ENCODE results near the gene BRD9.
"Not testable (repeated sequence)": the region's sequence is repeated elsewhere in the genome, so short reads cannot be mapped to it uniquely, and the experiment has no call there.

Gene BRD9

DNA sequence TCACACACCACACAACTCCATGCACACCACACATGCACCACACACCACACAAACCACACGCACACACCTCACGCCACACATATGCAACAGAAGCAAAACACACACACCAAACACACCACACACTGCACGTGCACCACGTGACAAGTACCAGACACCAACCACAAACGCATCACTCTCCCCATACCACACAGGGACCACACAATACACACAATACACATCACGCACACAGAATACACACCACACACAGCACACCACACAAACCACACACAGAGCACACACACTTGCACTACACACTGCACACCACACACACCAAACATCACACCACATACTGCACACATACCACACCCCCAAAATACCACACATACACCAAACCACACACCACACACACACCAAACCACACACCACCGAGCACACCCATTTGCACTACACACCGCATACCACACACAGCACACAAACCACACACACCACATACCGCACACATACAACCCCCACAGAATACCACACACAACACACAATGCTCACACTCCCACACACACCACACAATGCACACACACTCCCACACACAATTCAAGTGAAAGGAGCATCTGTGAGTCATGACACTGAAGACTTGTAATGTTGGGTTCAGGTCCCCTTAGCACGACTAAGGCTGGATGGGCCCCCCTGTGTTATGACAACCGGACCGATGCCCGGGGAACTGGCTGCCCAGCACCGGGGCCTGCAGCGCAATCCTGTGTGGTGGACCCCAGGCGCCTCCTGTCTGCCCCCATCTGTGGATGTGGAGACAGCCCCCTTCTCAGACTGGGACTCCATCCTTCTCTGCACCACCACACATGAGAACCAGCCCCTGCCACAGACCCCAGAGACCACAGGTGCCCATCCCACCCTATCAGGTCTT, 35.8 kb downstream of the BRD9 start:
- no peak for DNase-seq (ENCODE audit: low read depth)

DNA sequence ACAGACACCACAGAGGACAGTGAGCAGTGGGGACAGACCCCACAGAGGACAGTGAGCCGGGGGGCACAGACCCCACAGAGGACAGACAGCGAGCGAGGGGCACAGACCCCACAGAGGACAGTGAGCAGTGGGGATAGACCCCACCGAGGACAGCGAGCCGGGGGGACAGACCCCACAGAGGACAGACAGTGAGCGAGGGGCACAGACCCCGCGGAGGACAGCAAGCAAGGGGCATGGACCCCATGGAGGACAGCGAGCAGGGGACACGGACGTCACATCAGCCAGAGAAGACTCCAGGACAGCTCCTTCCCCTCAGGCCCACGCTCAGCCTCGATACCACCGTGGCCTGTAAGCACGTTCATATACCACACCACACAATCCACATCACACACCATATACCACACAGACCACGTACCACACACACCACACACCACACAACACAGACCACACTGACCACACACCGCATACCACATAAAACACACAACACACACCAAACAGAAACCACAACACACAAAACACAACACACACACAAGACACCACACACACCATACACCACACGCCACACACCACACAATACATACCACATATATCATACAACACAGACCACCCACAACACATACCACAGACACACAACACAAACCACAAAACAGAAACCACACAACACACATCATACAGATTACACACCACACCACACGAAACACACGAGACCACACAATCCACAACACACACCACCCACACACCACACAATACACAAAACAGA, 36.6 kb downstream of the BRD9 start:
- no peak for DNase-seq (ENCODE audit: low read depth)

DNA sequence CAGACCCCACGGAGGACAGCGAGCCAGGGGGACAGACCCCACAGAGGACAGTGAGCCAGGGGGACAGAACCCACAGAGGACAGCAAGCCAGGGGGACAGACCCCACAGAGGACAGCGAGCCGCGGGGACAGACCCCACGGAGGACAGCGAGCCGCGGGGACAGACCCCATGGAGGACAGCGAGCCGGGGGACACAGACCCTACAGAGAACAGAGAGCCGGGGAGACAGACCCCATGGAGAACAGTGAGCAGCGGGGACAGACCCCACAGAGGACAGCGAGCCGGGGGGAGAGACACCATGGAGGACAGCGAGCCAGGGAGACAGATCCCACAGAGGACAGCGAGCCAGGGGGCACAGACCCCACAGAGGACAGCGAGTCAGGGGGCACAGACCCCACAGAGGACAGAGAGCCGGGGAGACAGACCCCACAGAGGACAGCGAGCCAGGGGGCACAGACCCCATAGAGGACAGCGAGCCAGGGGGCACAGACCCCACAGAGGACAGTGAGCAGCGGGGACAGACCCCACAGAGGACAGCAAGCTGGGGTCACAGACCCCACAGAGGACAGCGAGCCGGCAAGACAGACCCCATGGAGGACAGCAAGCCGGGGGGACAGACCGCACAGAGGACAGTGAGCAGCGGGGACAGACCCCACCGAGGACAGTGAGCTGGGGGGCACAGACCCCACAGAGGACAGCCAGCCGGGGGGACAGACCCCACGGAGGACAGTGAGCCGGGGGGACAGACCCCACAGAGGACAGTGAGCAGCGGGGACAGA, 37.4 kb downstream of the BRD9 start:
- no peak for DNase-seq (ENCODE audit: low read depth)

DNA sequence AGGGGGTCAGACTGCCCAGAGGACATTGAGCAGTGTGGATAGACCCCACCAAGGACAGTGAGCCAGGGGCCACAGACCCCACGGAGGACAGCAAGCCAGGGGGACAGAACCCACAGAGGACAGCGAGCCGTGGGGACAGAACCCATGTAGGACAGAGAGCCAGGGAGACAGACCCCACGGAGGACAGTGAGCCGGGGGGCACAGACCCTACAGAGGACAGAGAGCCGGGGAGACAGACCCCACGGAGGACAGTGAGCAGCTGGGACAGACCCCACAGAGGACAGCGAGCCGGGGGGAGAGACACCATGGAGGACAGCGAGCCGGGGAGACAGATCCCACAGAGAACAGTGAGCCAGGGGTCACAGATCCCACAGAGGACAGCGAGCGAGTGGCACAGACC, 38.4 kb downstream of the BRD9 start:
- no peak for DNase-seq (ENCODE audit: low read depth)

DNA sequence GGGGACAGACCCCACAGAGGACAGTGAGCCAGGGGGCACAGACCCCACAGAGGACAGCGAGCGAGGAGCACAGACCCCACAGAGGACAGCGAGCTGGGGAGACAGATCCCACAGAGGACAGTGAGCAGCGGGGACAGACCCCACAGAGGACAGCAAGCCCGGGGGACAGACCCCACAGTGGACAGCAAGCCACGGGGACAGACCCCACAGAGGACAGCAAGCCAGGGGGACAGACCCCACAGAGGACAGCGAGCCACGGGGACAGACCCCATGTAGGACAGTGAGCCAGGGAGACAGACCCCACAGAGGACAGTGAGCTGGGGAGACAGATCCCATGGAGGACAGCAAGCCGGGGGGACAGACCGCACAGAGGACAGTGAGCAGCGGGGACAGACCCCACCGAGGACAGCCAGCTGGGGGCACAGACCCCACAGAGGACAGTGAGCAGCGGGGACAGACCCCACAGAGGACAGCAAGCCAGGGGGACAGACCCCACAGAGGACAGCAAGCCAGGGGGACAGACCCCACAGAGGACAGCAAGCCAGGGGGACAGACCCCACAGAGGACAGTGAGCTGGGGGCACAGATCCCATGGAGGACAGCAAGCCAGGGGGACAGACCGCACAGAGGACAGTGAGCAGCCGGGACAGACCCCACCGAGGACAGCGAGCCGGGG, 39.0 kb downstream of the BRD9 start:
- DNase-seq (ENCODE audit: low read depth), result not testable (repeated sequence)

DNA sequence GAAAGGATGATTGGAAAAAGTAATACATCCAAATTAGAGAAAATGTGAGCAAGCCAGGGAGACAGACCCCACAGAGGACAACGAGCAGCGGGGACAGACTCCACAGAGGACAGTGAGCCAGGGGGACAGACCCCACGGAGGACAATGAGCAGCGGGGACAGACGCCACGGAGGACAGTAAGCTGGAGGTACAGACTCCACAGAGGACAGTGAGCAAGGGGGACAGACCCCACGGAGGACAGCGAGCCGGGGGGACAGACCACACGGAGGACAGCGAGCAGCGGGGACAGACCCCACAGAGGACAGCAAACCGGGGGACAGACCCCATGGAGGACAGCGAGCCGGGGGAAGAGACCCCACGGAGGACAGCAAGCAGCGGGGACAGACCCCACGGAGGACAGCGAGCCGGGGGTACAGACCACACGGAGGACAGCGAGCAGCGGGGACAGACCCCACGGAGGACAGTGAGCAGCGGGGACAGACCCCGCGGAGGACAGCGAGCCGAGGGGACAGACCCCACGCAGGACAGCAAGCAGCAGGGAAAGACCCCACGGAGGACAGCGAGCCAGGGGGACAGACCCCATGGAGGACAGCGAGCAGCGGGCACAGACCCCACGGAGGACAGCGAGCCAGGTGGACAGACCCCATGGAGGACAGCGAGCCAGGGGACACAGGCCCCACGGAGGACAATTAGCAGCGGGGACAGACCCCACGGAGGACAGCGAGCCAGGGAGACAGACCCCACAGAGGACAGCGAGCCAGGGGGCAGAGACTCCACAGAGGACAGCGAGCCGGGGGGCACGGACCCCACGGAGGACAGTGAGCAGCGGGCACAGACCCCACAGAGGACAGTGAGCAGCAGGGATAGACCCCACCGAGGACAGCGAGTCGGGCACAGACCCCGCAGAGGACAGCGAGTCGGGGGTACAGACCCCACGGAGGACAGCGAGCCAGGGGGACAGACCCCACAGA, 39.9 kb downstream of the BRD9 start:
- DNase-seq (ENCODE audit: low read depth), result no peak

DNA sequence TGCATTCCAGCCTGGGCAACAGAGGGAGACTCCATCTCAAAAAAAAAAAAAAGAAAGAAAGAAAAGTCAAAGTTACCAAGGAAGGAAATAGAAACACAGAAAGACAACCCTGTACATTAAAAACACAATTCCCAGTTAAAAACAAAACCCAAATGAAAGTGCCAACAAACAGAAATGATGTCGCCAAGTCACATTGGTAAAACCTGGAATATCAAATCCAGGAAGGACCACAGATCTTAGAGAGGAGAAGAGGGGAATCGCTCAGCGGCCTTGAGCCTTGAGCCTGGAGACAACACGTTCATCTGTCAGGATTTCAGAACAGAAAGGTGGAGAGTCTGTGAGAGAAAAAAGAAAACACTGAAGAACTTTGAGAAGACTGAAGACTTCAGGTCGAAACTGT, 40.6 kb downstream of the BRD9 start:
- DNase-seq (ENCODE audit: low read depth), result no peak

DNA sequence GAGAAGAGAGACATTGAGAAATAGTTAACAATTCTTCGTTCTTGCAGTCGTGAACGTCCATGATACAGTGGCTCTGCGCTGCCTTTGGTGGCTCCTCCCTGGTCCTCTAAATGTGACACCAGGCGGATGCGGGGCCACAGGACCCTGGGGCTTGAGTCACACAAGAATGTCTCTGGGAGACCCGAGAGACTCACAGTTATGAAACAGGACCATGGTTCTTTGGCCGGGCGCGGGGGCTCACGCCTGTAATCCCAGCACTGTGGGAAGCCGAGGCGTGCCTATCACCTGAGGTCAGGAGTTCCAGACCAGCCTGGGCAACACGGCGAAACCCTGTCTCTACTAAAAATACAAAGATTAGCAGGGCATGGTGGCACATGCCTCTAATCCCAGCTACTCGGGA, 41.0 kb downstream of the BRD9 start:
- no peak for DNase-seq (ENCODE audit: low read depth)

DNA sequence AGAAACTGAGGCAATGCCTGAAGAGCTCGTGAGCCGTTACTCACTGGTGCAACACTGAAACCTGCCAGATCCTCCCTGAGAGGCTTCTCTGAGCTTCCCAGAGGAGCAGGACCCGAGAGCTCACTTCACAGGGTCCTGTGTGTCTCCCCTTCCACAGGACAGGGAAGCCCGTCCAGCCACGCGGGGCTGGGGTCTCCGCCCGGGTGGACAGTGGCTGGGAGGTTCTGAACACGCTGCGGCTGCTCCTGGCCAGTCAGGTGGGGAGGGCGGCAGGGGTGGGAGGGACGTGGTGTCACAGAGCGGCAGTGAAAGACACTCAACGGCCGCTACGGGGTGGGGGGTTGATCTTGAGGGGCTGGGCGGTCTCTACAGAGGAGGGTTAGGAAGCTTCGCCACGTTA, 41.5 kb downstream of the BRD9 start:
- DNase-seq (ENCODE audit: low read depth), result no peak

DNA sequence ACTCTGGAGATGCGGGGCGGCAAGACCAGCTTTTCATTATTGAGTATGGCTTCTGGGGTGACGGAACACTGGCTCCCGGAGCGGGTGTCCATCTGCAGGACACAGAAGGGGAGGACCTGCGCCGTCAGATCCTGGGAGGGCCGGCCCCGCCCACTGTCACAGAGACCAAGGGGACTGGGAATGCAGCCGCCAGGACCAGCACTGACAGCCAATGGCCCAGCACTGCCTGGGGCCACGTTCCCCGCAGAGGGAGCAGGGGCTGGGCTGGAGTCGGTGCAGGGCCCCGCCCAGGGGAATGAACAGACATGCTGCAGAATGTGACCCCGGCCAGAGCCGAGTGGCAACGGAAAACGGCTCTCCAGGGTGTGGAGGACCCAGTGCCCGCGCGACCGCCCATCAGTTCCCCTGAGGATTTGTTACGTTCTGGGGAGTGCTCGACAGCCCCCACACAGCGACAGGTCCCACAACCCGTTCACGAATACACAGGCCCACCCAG, 42.0 kb downstream of the BRD9 start, which contains the start of gene ZDHHC11:
TSS of gene ZDHHC11 (minus strand) at position 476 of the 496 bp plus-strand sequence. CDS start at position 92, 384 bp downstream.
- no peak for DNase-seq (ENCODE audit: low read depth)

DNA sequence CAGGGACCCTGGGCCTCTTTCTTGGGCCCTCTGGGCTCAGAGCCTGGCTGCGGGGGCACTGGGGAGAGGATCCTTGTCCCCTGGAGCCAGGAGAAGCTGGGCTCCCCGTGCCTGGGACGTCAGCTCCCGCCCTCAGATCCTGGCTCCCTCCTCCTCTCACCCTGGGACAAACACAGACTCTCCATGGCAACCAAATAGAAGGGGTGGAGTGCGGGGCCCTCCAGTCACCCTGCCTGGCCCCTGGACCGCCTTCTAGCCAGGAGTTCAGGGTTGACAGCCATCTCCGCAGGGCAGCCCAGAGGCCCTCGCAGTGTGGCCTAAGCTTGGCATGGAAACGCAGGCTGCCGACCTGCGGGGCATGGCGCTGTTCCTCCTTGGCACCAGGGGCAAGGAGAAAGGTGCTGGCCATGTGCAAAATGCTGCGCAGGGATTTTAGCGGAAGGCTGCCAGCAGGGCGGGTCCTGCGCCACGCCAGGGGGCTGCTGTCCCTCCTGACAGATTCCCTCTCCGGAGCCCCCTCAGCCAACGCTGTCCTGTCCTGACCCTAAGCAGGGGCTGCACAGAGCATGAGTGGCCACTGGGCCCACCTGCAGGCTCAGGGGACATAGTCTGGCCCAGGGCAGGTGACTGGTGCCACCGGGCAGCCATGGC, 42.8 kb downstream of the BRD9 start:
- no peak for DNase-seq (ENCODE audit: low read depth)

DNA sequence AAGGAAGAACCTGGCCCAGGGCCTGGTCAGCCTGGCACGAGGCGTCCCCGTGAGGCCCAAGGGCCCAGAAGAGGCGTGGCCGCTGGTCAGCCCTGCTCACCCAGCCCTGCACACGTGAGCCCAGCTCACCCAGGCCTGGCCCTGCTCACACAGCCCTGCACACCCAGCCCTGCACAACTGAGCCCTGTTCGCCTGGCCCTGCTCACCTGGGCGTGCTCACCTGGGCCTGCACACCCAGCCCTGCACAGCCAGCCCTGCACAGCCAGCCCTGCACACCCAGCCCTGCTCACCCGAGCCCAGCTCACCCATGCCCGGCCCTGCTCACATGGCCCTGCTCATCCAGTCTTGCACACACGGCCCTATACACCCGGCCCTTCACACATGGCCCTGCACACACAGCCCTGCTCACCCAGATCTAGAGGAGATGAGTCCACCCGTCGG, 43.9 kb downstream of the BRD9 start:
- DNase-seq (ENCODE audit: low read depth), result no peak

DNA sequence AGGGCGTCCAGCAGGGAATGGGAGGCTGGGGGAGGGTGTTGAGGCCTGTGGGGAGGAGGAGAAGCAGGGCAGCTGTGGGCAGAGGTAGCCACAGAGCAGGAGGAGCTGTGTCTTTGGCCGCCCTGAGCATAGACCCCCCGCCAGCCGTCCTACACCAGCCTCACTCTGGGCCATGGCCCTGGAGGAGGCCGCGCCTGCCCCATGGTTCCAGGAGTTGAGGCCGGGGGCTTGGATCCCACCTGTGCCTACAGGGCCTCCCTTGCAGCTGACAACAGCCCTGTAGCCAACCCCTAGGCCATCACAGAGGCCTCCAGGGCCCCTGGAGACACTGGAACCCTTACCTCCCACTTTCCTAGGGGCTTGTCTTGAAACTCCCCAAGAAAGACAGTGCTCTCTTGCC, 44.9 kb downstream of the BRD9 start:
- DNase-seq (ENCODE audit: low read depth), result not testable (repeated sequence)

DNA sequence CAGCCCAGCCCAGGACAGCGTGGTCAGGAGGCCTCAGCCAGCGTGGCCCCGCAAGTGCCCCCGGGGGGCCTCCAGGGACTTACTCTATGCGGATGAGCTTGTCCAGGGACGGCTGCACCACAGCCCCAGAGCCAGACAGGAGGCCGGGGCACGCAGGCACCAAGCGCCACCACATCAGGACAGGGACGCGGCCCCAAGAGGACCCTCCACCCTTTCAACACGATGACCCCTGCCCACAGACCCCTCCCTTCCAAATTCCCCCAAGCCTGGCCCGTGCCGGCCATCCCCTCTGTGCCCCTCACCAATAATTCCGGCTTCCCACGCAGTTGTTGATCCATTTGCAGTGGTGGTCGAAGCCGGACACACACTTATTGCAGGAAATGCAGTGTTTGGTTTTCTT, 45.4 kb downstream of the BRD9 start:
- DNase-seq (ENCODE audit: low read depth), result not testable (repeated sequence)

DNA sequence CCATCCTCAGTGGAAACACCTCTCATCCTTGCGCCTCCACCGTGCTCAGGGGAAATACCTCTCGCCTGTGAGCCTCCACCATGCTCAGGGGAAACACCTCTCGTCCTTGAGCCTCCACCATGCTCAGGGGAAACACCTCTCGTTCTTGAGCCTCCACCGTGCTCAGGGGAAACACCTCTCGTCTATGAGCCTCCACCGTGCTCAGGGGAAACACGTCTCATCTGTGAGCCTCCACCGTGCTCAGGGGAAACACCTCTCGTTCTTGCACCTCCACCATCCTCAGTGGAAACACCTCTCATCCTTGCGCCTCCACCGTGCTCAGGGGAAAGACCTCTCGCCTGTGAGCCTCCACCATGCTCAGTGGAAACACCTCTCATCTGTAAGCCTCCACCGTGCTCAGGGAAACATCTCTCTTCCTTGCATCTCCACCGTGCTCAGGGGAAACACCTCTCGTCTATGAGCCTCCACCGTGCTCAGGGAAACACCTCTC, 46.0 kb downstream of the BRD9 start:
- not testable (repeated sequence) for DNase-seq (ENCODE audit: low read depth)

DNA sequence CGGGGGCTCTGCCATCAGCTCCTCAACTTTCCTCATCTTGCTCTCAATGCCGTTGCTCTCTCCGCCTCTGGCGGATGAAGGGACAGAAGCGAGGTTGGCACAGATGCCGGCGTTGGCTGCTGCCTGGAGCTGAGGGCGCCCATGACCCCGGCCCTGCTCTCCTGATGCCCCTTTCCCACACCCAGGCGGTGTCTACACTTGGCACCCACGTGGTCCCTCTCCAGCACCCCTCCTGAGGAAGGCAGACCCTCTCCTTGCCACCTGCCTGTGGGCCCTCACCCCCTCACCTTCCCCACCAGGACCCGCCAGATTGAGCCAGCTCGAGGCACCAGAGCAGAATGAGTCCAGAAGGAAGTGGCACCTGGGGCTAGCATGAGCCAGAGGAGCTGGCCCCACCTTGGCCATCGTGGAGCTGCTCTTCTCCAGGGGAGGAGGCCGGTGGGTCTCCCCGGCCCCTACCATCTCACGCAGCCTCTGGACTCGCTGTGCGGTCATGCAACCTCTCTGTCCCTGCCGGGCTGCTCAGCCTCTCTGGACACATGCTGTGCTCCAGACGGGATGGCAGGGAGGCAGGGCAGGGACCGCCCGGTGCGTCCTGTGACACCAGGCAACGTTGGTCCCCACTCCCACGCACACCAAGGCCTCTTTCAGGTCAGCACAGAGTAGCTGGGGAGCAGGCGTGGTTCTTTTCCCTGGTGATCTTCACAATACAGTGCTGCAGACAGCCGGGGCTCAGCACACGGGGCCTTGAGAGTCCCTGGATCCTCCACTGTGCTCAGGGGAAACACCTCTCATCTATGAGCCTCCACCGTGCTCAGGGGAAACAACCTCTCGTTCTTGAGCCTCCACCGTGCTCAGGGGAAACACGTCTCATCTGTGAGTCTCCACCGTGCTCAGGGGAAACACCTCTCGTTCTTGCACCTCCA, 46.7 kb downstream of the BRD9 start:
- not testable (repeated sequence) for DNase-seq (ENCODE audit: low read depth)

DNA sequence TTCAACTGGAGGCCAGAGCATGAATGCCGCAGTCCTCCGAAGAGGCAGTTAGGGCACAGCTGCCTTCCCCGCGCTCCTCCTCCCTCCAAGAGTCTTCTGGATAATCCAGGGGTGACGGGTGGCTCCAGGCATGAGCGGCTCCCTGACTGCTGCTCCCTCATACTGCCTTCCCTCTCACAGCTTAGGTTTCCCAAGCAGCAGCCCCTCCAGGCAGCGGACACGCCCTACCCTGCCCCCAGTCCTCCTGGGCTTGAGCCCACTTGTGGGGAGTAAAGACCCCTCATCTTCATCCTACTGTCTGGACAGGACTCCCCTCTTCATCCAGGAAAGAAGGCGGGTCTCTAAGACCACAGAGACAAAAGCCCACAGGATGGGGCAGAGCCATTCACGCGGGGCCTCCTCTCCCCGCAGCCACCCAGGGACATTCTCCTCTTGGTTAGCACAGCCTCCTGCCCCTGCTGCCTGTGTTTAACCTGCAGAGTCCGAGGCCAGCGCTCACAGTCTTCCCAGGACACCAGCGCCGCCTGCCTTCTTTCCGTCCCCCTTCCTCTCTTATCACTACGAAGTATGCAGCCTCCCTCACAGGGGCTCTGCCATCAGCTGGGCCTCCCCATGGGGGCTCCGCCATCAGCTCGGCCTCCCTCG, 47.4 kb downstream of the BRD9 start:
- DNase-seq (ENCODE audit: low read depth), result not testable (repeated sequence)

DNA sequence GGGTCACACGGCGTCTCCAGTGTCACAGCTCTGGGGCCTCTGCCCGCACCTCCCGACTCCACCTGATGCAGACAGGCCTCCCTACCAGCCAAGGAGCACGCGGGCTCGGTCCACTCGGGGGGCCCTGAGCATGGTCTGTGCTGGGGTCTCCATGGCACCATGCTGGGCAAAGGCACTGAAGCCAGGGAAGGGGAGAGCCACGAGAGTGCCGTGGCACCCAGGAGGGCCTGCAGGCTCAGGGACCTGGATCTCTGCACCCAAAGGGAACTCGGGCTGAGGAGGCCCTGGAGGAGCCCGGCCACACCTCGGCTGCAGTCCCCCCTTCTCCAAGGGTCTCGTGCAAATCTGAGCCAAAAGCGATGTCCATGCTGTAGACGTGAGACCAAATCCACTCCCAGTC, 48.2 kb downstream of the BRD9 start:
- DNase-seq (ENCODE audit: low read depth), result not testable (repeated sequence)
